Tibial artery (tissue), 4 donors: ENCODE results near the gene SAMSN1.

Experiments
- DNase-seq, 2 donors: peaks; one replicate each; pipeline ENCODE4 v3.0.0-alpha.2; 2019
- H3K27ac ChIP-seq, 2 donors: fragments of 200-600 bp; sonication (generic) in 1 of 2; 1 replicate in 1 of 2; 2 replicates in 1 of 2; pipeline ENCODE4 v1.5.1; 2018 to 2019; ENCODE audit warnings: mild to moderate bottlenecking in 1 of 2
- H3K27me3 ChIP-seq, 2 donors: fragments of 200-600 bp; sonication (generic) in 1 of 2; one replicate each; pipeline versions ENCODE4 v1.5.1 to v1.6.0; 2016 to 2019
- H3K36me3 ChIP-seq, 3 donors: fragments of 200-600 bp; sonication (generic) in 2 of 3; one replicate each; pipeline ENCODE4 v1.5.1; 2016 to 2019; ENCODE audit warnings: mild to moderate bottlenecking in 2 of 3
- H3K4me1 ChIP-seq, 4 donors: fragments of 200-600 bp; sonication (generic) in 2 of 4; 1 replicate in 3 of 4; 2 replicates in 1 of 4; pipeline ENCODE4 v1.5.1; 2016 to 2019
- H3K4me3 ChIP-seq, 2 donors: fragments of 200-600 bp; sonication (generic) in 1 of 2; 1 replicate in 1 of 2; 2 replicates in 1 of 2; pipeline ENCODE4 v1.5.1; 2018 to 2019; ENCODE audit warnings: mild to moderate bottlenecking in 2 of 2
- H3K9me3 ChIP-seq, 3 donors: fragments of 200-600 bp; sonication (generic) in 1 of 3; one replicate each; pipeline ENCODE4 v1.5.1; 2016 to 2019
- CTCF ChIP-seq, 2 experiments: fragments of 200-600 bp in 1 of 2; fragments of 450-650 bp in 1 of 2; IDR thresholded peaks; one replicate each; pipeline ENCODE4 v1.5.1; 2017 to 2019; ENCODE audit warnings: antibody characterized with exemption in 2 of 2, mild to moderate bottlenecking in 1 of 2, moderate library complexity in 1 of 2
- intact Hi-C: fragments of 100-400 bp; cut with DNase I; formaldehyde crosslinking; loops from one replicate; pipeline ENCODE4 v1.15.0; 2023; ENCODE audit warnings: low total_unique reads

Gene SAMSN1

DNA sequence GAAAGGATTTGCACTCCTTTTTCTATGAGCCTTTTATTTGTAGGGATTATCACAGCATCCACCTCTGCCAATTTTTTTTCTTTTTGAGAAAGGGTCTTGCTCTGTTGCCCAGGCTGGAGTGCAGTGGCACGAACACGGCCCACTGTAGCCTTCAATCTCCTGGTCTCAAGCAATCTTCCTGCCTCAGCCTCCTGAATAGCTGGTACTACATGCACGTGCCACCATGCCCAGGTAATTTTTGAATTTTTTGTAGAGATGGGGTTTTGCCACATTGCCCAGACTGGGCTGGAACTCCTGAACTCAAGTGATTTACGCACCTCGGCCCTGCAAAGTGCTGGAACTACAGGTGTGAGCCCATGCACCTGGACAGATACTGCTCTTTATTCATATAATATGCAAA, 2.1 kb downstream of the SAMSN1 start:
- intact Hi-C loops = no loop called here
- TF ChIP-seq CTCF (IDR thresholded peaks at IDR 0.05) = no peak
- DNase-seq = no peak
- Histone ChIP-seq H3K4me1 (no peaks in the 10 kb centered on the region), H3K36me3 (no peaks in the 10 kb centered on the region), H3K9me3 (no peaks in the 10 kb centered on the region), H3K27me3 (no peaks in the 10 kb centered on the region), H3K27ac (no peak overlapping the region), H3K4me3 (no peak overlapping the region)

DNA sequence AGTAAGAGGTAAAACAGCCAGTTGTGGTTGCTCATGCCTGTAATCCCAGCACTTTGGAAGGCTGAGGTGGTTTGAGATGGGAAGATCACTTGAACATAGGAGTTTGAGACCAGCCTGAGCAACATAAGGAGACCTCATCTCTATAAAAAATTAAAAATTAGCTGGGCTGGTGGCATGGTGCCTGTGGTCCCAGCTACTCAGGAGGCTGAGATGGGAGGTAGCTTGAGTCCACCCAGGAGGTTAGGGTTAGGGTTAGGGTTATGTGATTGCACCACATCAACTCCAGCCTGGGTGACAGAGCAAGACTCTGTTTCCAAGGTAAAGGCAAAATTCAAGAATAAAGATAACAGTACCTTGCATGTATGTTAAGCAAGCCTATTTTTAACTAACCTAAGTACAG, 3.5 kb downstream of the SAMSN1 start:
- Histone ChIP-seq H3K4me1 (no peaks in the 10 kb centered on the region), H3K9me3 (no peaks in the 10 kb centered on the region), H3K27ac (no peak overlapping the region), H3K4me3 (no peak overlapping the region), H3K36me3 (no peaks in the 10 kb centered on the region), H3K27me3 (no peaks in the 10 kb centered on the region)
- no peak for DNase-seq
- intact Hi-C loops = no loop called here
- TF ChIP-seq CTCF (IDR thresholded peaks at IDR 0.05) = no peak

DNA sequence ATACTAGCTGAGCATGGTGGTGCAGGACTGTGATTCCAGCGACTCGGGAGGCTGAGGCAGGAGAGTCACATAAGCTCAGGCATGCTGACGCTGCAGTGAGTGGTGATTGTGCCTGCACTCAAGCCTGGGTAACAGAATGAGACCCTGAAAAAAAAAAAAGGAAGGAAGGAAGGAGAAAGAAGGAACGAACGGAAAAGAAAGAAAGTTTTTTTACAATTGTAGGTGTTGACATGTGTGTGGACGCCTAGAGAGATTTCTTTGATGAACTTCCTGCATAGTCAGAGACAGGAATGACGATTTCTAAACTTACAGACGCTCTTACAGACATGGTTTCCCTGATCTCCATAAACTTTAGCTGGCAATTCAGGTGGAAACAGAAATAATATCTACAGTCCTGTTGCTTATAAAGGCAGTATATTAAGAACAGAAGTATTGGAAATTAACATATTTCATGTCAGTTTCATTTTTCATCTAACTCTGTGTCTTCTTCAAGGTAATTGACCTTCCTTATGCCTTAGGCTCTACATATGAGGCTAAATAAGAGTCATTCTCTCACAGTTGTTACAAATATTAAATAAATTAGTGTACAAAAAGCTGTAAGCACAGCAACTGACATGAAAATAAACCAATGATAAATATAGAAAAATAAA, 4.1 kb downstream of the SAMSN1 start:
- Histone ChIP-seq H3K36me3 (no peaks in the 10 kb centered on the region), H3K27me3 (no peaks in the 10 kb centered on the region), H3K4me3 (no peak overlapping the region), H3K9me3 (no peaks in the 10 kb centered on the region), H3K27ac (no peak overlapping the region), H3K4me1 (no peaks in the 10 kb centered on the region)
- intact Hi-C loops = no loop called here
- TF ChIP-seq CTCF (IDR thresholded peaks at IDR 0.05) = no peak
- no peak for DNase-seq

- Histone ChIP-seq H3K9me3 (no peaks in the 10 kb centered on the region), H3K4me3 (no peak overlapping the region), H3K36me3 (no peaks in the 10 kb centered on the region), H3K27me3 (no peaks in the 10 kb centered on the region), H3K4me1 (no peaks in the 10 kb centered on the region), H3K27ac (no peak overlapping the region)
- no peak for DNase-seq
- no peak for TF ChIP-seq CTCF (IDR thresholded peaks at IDR 0.05)
- intact Hi-C loops = no loop called here
Measured at GRCh38 chr21:14538483-14538882, 7.6 kb downstream of the SAMSN1 start.

DNA sequence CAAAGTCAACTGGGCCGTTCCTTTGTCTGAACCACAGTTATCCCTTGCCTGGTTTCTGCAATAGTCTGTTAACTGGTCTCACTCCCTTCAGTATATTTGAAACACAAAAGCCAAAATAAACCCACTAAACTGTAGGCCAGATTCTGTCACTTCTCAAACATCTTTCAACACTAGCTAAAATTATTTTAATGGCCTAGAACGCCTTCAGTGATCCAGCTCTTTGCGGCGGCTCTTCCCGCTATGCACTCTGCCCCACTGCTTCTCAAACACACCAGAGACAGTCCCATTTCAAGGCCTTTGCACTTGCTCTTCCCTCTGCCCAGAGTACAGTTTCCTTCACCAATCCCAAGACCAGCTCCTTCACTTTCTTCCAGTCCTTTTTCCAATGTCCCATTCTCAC, 9.2 kb downstream of the SAMSN1 start:
- Histone ChIP-seq H3K9me3 (no peaks in the 10 kb centered on the region), H3K4me3 (no peak overlapping the region), H3K27me3 (no peaks in the 10 kb centered on the region), H3K36me3 (no peaks in the 10 kb centered on the region), H3K27ac (no peak overlapping the region), H3K4me1 (no peaks in the 10 kb centered on the region)
- TF ChIP-seq CTCF (IDR thresholded peaks at IDR 0.05) = no peak
- intact Hi-C loops = no loop called here
- no peak for DNase-seq

- no peaks in the 10 kb centered on the region for H3K4me1 ChIP-seq
- H3K27ac ChIP-seq = no peak overlapping the region
- no peaks in the 10 kb centered on the region for H3K36me3 ChIP-seq
- TF ChIP-seq CTCF (IDR thresholded peaks at IDR 0.05) = no peak
- no peak for DNase-seq
- no peaks in the 10 kb centered on the region for H3K9me3 ChIP-seq
- H3K4me3 ChIP-seq = no peak overlapping the region
- no peaks in the 10 kb centered on the region for H3K27me3 ChIP-seq
- intact Hi-C loops = no loop called here
Measured at GRCh38 chr21:14535702-14536101, 10.4 kb downstream of the SAMSN1 start.
